Fibroblast of skin of right biceps (primary cell): ENCODE measurements around the gene ZC3H6.

ENCODE experiments used
- DNase-seq: peaks from one replicate; pipeline ENCODE4 v3.0.0-alpha.2; 2013

The ZC3H6 gene, protein sequence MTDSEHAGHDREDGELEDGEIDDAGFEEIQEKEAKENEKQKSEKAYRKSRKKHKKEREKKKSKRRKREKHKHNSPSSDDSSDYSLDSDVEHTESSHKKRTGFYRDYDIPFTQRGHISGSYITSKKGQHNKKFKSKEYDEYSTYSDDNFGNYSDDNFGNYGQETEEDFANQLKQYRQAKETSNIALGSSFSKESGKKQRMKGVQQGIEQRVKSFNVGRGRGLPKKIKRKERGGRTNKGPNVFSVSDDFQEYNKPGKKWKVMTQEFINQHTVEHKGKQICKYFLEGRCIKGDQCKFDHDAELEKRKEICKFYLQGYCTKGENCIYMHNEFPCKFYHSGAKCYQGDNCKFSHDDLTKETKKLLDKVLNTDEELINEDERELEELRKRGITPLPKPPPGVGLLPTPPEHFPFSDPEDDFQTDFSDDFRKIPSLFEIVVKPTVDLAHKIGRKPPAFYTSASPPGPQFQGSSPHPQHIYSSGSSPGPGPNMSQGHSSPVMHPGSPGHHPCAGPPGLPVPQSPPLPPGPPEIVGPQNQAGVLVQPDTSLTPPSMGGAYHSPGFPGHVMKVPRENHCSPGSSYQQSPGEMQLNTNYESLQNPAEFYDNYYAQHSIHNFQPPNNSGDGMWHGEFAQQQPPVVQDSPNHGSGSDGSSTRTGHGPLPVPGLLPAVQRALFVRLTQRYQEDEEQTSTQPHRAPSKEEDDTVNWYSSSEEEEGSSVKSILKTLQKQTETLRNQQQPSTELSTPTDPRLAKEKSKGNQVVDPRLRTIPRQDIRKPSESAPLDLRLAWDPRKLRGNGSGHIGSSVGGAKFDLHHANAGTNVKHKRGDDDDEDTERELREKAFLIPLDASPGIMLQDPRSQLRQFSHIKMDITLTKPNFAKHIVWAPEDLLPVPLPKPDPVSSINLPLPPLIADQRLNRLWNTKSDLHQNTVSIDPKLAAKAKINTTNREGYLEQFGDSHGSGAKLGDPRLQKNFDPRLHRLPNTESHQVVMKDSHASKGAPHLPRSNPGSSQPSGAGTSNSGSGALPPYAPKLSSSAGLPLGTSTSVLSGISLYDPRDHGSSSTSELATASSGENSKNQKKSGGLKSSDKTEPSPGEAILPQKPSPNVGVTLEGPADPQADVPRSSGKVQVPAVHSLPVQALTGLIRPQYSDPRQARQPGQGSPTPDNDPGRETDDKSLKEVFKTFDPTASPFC

DNA sequence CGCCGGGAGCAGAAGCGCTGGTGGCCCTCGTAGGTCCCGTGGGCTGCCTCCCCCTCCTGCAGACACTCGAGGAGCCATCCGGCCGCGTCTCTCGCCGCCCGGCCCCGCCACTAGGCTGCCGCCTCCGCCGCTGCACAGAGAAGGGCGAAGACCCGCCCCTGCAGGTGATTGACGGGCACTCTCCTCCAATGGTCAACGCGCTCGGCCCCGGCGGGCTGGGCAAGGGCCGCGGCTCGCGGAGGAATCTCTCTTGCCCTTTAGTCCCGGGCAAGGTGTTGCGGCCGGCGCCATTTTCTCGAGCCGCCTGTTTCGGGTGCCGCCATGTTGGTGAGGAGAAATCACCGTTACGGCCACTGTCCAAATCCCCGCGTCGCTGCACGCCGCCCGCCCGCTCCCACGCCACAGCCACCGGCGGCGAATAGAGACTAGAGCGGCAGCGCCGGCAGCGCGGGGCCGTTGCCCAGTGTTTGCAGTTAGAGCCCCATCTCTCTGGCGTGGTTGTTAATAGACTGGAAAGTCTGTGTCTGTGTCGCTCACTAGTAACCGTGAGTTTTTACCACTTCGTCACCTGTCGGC, at the start of gene ZC3H6:
ZC3H6 (plus strand) TSS at position 287 of the 576 bp plus-strand sequence. CDS start 398 bp downstream, outside the sequence.
- DNase-seq = peak; percentile 99

DNA sequence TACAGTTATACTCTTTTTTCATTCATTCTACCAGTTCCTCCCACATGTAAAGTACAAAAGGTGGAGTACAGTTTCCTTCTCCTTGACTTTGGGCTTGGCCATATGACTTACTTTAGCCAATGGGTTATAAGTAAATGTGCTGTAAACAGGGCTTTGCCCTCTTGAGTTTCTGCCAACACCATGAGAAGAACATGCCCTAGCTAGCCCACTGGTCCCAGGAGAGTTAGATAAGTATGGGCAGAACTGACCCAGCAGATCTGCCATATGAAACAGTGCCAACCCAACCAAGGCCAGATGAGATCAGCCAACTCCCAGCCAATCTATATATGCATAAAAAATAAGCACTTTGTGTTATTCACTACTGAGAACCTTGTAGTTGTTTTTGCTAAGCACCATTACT, 46.0 kb upstream of the ZC3H6 start:
- no peak for DNase-seq

DNA sequence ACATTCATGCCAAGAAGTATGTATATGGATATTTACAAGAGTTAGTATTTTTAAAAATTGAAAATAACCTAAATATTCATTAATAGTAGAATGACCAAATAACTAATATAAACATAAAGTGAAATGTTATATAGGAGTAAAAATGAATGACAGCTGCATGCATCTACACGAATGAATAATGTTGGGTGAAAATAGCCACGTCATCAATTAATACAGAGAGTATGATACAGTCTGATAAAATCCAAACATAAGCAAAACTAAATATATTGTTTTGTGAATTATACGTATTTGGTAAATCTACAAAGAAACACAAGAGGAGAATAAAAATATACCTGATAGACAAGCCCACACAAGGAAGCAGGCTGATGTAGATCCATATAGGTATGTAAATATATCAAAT, 45.0 kb upstream of the ZC3H6 start:
- no peak for DNase-seq

DNA sequence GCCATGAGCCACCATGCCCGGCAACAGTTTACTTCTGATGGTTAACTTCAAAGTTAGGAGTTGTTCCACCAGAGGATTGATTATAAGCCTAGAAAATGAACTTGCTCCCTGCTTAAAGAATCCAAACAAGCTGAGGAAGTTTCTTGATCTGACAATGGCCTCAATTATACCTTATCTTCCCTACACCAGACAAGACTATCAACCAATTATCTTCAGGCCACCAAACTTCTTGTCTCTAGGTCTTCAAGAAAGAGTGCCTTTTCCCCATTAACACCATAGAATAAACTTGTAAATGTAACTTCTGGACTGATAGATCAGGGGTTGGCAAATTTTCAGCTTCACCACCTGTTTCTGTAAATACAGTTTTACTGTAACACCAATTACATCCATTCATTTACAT, 35.5 kb upstream of the ZC3H6 start:
- DNase-seq = no peak

DNA sequence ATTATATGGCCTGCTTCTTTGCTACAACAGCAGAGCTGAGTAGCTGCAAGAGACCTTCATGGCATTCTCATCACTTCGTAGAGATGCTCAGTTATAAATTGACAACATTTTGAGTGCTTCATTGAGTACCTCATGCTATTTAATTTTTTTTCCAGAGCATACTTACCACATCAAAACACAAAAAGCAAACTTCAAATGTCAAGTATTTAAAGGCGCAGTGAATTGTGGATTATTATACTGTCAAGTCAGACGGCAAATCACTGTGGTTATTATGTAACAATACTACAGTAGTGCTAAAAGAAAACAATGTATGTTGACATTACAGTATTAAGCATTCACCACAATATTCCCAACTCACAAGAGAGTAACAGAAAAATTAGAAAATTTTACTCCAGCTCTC, 33.0 kb upstream of the ZC3H6 start:
- no peak for DNase-seq

DNA sequence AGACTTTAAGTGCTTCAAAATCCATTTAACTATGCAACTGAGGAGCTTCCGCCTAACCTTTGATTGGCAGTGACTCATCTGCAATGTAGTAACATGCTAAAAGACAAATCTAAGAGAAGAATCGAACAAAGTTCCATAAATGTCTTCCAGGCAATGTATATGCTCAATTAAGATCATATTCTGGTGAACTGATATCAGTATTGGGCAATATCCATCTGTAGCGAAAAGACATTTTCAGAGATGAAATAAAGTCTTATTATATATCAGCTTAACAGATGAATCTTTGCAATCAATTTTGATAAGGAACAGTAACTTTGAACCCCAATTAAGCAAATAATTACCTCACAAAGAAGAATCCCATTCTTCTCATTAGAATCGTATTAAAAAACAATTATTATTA, 32.2 kb upstream of the ZC3H6 start:
- DNase-seq = no peak

DNA sequence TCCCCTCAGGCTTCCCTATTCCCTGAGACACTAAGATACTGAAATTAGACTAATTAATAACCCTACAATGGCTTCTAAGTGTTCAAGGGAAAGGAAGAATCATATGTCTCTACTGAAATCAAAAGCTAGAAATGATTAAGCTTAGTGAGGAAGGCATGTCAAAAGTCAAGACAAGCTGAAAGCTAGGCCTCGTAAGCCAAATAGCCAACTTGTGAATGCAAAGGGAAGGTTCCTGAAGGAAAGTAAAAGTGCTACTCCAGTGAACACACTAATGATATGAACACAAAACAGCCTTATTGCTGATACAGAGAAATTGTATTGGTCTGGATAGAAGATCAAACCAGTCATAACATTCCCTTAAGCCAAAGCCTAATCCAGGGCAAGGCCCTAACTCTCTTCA, 30.5 kb upstream of the ZC3H6 start:
- DNase-seq = no peak

DNA sequence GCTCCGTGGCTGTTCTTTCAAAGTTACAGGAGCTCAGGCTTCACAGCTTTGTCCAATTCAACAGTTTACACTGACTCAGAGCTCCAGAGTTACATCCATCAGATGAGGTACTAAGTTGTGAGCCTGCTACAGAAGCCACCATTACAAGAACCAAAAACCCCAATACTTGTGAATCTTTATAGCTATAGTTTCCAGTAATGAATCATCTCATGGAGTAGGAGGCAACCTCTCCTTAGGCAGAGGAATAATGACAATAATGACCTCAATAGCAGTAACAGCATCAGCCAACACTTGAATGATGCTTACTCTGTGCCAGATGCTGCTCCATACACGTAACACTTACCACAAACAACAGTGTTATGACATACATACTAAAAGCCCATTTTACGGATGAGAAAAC, 24.1 kb upstream of the ZC3H6 start:
- DNase-seq = no peak

DNA sequence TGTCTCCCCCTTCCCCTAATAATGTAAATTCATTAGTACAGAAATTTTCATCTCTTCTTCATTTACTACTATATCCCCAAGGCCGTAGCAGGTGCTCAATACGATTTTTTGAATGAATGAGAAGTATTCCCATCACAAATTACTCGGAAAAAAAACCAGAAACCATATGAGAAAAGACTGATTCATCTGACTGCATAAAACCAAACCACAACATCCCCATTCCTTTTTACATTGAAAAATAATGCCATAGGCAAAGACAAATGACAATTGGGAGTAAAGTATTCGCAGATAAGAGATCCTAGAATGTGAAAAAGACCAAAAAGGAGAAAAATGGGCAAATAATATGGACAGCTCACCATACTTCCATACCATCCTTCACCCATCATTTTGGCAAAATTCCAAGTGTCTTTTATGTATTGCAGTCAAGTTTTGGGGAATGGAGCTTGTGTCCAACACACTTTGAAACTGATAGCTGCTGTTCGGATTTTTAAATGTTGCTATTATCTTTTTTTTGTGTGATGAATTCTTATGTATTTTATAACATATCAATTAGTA, 22.1 kb upstream of the ZC3H6 start:
- no peak for DNase-seq

DNA sequence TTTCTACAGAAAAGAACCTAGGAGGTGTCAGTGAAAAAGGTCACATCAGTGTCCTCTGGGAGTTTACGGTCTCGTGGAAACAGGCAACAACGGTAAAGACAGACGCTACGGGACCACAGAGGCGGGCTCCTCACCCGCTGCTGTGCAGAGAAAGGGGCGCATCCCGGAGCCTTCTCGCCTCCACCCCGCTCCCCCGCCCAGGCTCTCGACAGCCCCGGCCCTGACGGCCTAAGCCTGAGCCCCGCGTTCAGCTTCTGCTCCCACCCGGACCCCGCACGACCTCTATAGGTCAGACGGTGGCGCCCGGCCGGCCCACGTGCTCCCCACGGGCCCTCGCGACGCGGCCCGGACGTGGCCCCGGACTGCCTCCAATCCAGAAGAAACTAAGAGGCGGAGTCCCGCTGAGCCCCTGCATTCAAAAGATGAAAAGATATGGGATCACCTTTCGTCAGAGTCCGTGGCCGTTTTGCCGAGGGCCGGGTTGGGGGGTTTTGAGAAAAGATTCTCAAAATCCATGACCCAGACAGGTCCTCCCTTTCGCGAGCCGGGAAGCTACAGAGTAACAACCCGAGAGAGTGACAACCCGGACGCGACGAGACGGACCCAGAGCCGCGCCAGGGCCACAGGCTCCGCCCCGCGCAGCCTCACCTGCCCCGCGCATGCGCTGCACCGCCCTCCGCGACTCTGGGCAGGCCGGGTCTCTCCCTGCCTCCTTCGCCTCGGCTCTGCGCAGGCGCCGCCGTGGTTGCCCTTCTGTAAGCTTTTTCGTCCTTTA, 20.7 kb upstream of the ZC3H6 start, which contains the start of gene ZC3H8:
ZC3H8 (minus strand) TSS at position 577 of the 775 bp plus-strand sequence; CDS start at position 516, 61 bp downstream.
- peak; percentile 86 for DNase-seq

DNA sequence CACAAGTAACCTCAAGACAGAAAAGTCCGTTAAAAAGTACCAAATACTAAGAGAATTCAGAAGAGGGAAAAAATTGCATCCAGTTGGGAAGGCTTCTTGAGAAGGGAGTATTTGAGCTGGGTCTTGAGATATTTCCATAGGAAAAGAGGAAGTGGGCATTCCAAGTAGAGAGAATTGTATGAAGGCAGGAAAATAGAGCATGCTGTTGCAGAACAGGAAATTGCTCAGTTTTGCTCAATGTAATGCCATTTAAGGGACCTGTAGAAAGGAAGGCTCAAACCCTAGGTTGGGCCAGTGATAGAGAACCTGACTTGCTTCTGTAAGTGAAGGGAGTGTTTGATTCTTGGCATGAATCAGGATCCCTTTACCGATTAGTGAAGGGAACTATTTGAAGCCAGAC, 19.5 kb upstream of the ZC3H6 start:
- DNase-seq = no peak

DNA sequence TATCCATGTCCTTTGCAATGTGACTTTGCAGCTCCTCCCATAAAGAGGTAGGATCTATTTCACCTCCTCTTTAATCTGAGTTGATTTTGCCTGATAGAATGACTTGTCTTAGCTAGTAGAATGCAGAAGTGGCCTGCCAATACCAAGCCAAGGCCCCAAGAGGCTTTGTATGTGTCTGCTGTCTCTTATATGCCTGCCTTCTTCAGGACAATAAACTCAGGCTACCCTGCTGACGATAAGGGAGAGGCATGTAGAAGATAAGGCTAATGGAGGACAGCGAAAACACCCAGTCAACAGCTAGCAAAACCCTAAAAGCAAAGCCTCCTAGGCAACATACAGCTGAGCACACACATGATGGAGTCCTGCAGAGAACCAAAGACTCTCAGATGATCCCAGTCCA, 18.7 kb upstream of the ZC3H6 start:
- no peak for DNase-seq

DNA sequence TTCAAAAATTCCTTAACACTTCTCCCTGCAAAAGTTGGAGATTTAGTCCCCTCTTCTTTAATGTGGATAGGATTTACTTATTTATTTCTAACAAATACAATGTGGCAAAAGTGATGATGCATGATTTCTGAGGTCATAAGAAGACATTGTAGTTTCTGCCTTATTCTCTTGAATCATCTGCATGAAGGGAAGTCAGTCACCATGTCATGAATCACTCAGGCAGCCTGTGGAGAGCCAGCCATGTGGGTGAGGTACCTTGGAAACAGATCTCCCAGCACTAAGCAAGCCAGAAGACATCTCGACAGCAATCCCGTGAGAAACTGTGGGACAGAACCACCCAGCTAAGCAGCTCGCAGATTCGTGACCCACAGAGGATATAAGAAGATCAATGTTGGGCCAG, 17.8 kb upstream of the ZC3H6 start:
- peak; percentile 32 for DNase-seq

DNA sequence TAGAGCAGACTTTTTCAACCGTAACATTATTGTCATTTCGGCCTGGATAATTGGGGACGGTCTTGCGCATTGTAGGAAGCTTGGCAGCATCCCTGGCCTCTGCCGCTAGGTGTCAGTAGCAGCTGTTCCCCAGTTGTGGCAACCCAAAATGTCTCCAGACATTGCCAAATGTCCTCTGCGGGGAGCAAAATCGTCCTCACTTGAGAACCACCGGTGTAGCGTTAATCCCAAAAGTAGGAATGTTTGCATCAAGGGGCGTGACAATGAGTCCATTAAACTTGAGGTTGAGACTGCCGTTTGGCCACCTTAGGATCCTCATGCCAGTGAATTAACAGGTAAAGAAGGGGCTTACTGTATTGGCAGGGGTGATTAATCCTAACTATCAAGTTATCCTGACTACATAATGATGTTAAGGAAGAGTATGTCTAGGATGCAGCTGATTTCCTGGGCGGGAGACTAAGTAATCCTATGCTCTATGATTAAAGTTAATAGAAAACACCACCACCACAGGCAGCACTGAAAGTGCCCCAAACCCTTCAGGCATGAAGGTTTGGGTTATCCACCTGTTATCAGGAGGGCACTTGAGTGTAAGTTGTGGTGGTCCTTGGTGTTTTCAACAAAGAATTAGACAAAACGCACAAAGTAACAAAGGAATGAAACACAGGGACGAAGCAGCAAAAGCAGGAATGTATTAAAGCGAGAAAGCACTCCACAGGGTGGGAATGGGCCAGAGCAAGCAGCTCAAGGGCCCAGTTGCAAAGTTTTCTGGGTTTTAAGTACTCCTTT, 15.7 kb upstream of the ZC3H6 start:
- DNase-seq = peak; percentile 73

DNA sequence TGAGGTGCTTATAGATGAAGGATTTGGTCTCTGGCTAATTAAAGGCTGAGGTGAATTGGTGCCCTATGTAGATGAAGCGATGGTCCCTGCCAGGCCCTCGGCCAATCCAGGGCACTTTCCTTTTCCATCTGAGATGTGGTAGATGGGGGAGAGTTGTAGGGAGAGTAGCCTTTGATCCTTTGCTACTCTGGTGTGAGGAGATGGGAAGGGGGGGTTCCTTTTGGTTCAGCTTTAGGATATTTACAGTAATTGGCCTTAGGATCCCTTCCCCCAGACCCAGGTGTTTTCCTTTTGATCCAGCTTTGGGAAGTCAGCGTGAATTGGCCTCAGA, 15.1 kb upstream of the ZC3H6 start:
- DNase-seq = no peak

DNA sequence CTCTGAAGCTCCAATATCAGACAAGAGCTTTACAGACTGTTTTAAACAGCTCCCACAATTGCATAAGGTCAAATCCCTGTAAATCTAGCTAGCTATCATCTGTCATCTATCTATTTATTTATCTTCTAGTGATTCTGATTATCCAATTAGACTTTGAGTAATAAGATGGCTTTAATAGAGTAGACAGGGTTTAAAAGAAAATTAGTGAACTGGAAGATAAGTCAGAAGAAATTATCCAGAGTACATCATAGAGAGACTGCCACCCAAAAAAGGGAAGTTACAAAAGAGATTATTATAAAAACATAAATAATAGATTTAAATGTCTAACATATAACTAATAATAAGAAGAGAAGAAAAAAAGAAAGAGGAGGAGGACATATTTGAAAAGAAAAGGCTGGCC, 12.5 kb upstream of the ZC3H6 start:
- no peak for DNase-seq

DNA sequence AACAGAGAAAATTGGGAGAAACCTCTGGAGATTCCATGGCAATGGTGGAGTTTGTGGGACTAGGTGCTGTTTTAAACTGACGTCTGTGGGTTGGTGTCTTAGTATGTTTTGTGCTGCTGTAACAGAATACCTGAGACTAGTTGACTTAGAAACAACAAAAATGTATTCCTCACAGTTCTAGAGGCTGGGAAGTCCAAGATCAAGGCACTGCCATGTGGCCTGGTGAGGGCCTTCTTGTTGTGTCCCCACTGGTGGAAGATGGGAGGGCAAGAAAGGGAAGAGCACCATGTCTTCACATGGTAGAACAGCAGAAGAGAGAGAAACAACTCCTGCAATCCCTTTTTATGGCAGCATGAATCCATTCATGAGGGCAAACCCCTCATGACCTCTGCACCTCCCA, 6.8 kb upstream of the ZC3H6 start:
- DNase-seq = no peak

DNA sequence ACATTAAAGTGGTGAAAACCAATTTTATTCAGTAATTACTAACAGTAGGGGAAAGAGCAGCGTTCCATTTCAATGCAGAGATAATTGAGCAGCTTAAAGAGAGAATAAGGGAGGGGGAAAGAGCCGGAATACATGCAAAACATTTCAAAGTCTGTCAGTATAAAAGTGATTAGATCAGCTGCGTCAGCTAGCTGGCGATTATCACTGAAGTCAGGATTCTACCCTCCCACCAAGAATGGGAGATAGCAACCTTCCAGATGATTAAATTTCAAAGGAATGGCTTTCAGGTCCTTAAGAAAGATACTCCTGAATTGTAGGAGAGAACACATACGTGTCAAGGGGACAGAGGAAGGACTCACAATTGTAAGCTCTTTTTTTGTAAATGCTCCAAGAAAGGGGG, 2.7 kb upstream of the ZC3H6 start:
- DNase-seq = no peak

DNA sequence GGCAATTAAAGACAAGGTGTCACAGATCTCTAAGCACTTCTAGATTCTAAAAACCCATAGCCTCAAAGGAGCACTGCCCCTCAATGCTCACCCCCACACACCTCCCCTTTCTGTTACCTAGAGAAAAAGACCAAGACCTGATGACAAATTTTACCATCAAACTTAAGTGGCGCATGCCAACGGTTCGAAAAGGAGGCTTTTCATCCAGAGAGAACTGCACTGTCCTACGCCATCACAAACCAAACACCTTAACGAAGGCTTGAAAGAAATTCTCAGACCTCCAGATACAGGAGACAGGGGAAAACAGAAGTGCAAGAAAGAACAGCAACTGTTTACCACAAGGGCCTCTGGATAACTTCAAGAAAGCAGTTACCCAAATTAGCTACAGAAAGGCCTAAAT, 2.0 kb upstream of the ZC3H6 start:
- no peak for DNase-seq

DNA sequence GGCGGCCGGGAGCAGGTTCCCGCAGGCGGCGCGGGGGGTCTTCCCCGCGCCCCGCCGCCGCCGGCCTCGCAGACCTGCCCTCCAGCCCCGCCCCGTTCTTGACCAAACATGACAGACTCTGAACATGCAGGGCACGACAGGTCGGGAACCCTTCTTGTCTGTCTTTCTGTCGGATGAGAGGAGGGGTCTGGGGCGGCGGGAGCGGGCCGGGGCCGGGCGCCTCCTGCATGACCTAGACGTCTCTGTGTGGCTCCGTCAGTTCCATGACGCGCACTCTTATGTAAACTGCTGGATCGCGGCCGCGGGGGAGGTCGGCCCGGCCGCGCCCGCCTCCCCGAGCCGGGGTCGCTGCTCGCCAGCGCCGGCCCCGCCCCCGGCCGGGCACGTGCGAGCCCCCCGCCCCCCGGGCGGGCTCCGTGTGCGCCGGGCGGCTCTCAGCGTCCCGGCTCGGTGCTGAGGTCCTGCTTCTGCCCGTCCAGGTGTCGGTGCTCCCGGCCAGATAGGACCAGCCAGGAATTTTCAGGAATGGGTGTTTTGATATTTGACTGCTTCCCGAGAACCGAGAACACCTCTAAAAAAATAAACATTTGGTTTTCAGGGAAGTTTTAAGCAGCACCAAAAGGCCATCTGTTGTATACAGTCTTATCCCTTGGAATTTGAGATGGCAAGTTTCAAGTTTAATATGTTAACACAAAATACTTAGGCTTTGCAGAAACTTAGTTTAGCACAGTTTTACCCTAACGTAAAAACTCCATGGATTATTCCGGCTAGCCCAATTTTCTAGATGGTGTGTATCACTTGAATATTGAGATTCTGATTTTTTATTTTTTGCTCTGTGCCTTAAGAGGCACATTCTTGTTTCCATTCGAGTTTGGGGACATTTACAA, 733 bp downstream of the ZC3H6 start:
- DNase-seq = peak; percentile 89
